ENCODE data around the gene TMPRSS7. TPM values are rescaled to one million over a fixed set of nuclear protein-coding genes. Genes with fewer than 3 reads are reported as not detected.

Gene TMPRSS7
- total RNA-seq, 1 donor from 2014 or later = not detected

DNA sequence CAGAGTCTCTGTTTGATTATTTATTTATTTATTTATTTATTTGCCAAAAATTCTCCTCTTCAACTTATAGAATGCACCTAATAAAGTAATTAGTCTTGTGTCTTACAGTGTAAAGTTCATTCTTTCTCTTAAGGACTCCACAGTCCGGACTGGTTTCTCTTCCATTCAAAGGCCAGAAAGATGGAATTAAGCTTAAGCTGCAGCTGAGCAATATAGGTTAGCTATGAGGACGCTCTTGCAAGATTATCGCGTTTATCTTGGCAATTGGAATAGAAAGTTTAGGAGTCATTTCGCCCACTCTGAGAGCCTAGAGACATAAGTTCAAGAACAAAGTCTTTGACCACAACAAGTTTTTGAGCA, 20.8 kb upstream of the TMPRSS7 start:
- Mint-ChIP-seq H3K9me3 (no peaks in the 10 kb centered on the region), H3K27ac (ENCODE audit: unreplicated experiment) (no peak overlapping the region), H3K27me3 (ENCODE audit: low read depth) (no peaks in the 10 kb centered on the region), H3K36me3 (ENCODE audit: low read depth) (peaks cover 14% of the 10 kb centered on the region), H3K4me1 (peaks cover 42% of the 10 kb centered on the region), H3K4me3 (no peak overlapping the region)
- no peak for DNase-seq (ENCODE audit: low read depth, low spot score)
- TF ChIP-seq, protein P1, sequence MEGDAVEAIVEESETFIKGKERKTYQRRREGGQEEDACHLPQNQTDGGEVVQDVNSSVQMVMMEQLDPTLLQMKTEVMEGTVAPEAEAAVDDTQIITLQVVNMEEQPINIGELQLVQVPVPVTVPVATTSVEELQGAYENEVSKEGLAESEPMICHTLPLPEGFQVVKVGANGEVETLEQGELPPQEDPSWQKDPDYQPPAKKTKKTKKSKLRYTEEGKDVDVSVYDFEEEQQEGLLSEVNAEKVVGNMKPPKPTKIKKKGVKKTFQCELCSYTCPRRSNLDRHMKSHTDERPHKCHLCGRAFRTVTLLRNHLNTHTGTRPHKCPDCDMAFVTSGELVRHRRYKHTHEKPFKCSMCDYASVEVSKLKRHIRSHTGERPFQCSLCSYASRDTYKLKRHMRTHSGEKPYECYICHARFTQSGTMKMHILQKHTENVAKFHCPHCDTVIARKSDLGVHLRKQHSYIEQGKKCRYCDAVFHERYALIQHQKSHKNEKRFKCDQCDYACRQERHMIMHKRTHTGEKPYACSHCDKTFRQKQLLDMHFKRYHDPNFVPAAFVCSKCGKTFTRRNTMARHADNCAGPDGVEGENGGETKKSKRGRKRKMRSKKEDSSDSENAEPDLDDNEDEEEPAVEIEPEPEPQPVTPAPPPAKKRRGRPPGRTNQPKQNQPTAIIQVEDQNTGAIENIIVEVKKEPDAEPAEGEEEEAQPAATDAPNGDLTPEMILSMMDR (conservative IDR thresholded peaks at IDR 0.05) = no peak

DNA sequence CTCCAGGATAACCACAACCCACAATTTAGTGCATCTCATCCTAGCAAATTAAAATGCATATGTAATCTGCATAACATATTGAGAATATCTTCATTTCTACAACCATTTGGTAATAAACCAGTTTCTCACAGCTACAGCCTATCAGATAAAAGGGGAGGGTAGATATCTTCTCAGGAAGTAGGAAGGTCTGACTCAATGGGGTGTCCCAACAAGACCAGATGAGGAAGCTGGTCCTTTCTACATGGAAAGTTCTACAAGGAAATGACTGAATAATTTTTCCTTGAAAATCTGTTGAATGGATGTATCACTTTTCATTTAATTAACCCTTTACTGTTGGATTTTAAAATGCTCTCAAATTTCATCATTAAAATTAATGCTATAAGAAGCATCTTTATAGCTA, 17.4 kb upstream of the TMPRSS7 start:
- DNase-seq (ENCODE audit: low read depth, low spot score) = no peak
- H3K36me3 Mint-ChIP-seq (ENCODE audit: low read depth) = no peaks in the 10 kb centered on the region
- no peak overlapping the region for H3K4me3 Mint-ChIP-seq
- TF ChIP-seq, protein P1 (conservative IDR thresholded peaks at IDR 0.05) = no peak
- peaks cover 5% of the 10 kb centered on the region for H3K9me3 Mint-ChIP-seq
- no peaks in the 10 kb centered on the region for H3K27me3 Mint-ChIP-seq (ENCODE audit: low read depth)
- H3K27ac Mint-ChIP-seq (ENCODE audit: unreplicated experiment) = no peak overlapping the region
- H3K4me1 Mint-ChIP-seq = peaks cover 41% of the 10 kb centered on the region

DNA sequence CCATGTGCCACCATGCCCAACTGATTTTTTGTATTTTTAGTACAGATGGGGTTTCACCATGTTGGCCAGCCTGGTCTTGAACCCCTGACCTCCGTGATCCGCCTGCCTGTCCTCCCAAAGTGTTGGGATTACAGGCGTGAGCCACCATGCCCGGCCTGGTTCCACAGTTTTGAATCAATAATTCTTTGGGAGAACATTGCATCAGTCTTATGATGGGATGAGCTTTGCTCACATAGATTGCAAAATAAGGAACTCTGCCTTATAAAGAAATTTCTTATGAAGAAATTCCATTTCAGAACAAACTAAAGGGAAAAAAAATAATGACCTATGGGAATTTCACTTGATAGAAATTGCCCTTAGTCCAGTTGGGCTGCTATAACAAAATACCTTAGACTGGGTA, 15.8 kb upstream of the TMPRSS7 start:
- peaks cover 26% of the 10 kb centered on the region for H3K4me1 Mint-ChIP-seq

DNA sequence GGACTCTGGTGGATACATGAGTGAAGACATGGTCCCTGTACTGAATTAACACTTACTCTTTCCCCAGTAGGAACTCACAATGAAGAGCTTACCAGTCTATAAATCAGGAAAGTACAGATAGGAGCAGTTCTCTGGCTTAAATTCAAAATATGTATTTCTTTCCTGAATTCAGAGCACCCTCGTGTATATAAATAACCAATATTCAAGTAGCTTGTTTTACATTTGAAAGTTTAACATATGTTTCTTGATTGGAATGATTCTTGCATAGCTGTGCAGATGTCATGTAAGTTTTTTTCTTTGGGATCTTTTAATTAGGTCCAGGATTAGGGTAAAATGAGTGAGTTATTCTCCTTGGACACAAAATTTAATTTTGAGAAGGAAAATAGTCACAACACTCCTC, 14.8 kb upstream of the TMPRSS7 start:
- Mint-ChIP-seq H3K4me3 (no peak overlapping the region), H3K4me1 (peaks cover 21% of the 10 kb centered on the region), H3K9me3 (peaks cover 6% of the 10 kb centered on the region), H3K27me3 (ENCODE audit: low read depth) (no peaks in the 10 kb centered on the region), H3K27ac (ENCODE audit: unreplicated experiment) (no peak overlapping the region), H3K36me3 (ENCODE audit: low read depth) (no peaks in the 10 kb centered on the region)
- DNase-seq (ENCODE audit: low read depth, low spot score) = no peak
- TF ChIP-seq, protein P1 (conservative IDR thresholded peaks at IDR 0.05) = no peak

More for the DNA sequence above, 15.8 kb upstream of the TMPRSS7 start:
- no peaks in the 10 kb centered on the region for H3K27me3 Mint-ChIP-seq (ENCODE audit: low read depth)
- H3K36me3 Mint-ChIP-seq (ENCODE audit: low read depth) = no peaks in the 10 kb centered on the region
- DNase-seq (ENCODE audit: low read depth, low spot score) = no peak
- TF ChIP-seq, protein P1 (conservative IDR thresholded peaks at IDR 0.05) = no peak
- peaks cover 6% of the 10 kb centered on the region for H3K9me3 Mint-ChIP-seq
- no peak overlapping the region for H3K27ac Mint-ChIP-seq (ENCODE audit: unreplicated experiment)
- H3K4me3 Mint-ChIP-seq = no peak overlapping the region

DNA sequence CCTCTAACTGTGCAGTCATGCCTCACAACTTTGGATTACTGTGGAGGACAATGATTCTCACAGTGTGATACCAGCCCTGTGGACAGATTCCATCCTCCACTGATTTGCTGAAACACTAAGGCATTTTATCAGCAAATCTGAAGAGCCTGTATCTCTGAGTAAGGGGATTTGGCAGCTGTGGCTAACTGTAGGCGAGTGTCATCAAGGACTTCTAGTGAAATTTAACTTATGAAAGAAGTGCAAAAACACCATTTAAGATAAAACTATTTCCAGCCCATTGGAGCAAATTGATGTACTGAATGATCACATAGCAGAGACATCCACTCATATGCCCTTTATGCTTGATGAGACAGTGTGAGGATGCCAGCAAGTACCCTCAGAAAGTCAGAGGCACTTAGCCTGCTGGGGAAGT, 13.9 kb upstream of the TMPRSS7 start:
- TF ChIP-seq, protein P1 (conservative IDR thresholded peaks at IDR 0.05) = no peak
- no peak for DNase-seq (ENCODE audit: low read depth, low spot score)
- Mint-ChIP-seq H3K4me3 (no peak overlapping the region), H3K4me1 (peaks cover 21% of the 10 kb centered on the region), H3K27ac (ENCODE audit: unreplicated experiment) (no peak overlapping the region), H3K9me3 (peaks cover 6% of the 10 kb centered on the region), H3K36me3 (ENCODE audit: low read depth) (no peaks in the 10 kb centered on the region), H3K27me3 (ENCODE audit: low read depth) (no peaks in the 10 kb centered on the region)

DNA sequence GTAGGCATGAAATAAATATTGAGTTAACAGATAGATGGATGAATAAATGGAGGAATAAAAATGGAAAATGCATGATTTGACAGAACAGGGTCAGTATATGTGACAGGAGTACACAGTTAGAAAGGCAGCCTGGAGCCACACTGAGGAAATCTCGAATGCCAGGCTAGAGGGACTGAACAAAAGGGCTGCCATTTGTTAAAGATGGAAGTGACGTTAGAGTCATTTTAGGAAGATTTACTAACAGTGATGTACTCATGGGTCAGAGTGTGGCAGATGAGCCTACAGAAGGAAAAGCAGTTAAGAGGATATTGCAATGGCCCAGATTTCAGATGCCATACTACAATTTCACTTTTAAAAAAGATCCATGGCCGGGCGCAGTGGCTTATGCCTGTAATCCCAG, 7.4 kb upstream of the TMPRSS7 start:
- Mint-ChIP-seq H3K36me3 (ENCODE audit: low read depth) (no peaks in the 10 kb centered on the region), H3K27ac (ENCODE audit: unreplicated experiment) (no peak overlapping the region), H3K4me1 (peaks cover under 1% of the 10 kb centered on the region), H3K4me3 (no peak overlapping the region), H3K9me3 (peaks cover under 1% of the 10 kb centered on the region), H3K27me3 (ENCODE audit: low read depth) (no peaks in the 10 kb centered on the region)
- TF ChIP-seq, protein P1 (conservative IDR thresholded peaks at IDR 0.05) = no peak
- no peak for DNase-seq (ENCODE audit: low read depth, low spot score)

Data from neural crest cell (in vitro differentiated cells).